ENCODE results near the gene SURF4. TPM values are rescaled to one million over a fixed set of nuclear protein-coding genes. Genes with fewer than 3 reads are reported as not detected.

SURF4 gene
- polyA plus RNA-seq (2013, experiment 1 of 2), result 97.5 TPM
- polyA plus RNA-seq (2013, experiment 2 of 2), result 97.2 TPM

DNA sequence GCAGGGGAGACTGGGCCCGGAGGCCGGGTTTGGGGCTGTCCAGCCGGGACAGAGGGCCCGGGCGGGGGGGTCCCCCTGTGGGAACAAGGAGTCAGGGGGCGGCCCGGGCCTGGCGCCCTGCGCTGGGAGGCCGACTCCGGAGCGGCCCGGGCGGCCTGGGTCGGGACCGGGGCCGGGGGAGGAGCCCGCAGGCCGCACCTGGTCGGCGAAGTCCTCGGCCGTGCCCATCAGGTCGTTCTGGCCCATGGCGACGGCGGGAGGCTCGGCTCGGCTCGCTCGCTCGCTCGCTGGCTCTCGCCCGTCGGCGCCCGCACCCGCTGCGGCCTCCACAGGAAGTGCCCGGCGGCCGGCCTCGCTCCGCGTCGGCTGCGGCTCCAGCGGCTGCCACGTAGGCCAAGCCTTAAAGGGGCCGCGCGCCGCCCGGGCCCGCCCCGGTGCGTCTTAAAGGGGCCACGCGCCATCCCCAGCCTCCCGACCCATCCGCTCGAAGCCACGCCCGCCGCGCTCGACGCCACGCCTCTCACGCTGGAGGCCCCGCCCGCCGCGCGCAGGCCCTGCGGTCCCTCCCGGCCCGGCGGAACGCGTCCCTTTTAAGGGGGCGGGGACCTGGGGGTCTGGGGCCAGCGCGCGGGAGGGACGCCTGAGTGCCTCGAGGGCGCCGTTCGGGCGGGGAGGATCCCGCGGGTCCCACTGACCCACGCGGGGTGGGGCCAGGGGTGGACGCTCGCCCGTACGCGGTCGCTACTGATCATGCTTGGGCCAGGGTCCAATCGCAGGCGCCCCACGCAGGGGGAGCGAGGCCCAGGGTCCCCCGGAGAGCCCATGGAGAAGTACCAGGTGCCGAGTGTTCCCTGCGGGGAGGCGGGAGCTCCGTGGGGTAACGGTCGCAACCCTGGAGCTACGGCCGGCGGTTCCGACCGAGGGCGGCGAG lies at the start of gene SURF4, which contains the start of gene STKLD1:
Gene SURF4 (minus strand): TSS at position 337 of the 931 bp plus-strand sequence. CDS start 91 bp downstream, at position 246.
Gene STKLD1 (plus strand): TSS at position 643 of the 931 bp plus-strand sequence. CDS start 108 bp downstream, at position 751.
- H3K27ac ChIP-seq (ENCODE audit: low read depth, low read length), result peak within 1 kb of the TSS; percentile 90
- peaks cover 14% of the 10 kb centered on the region for H3K27me3 ChIP-seq (ENCODE audit: insufficient read depth, low read length)
- H3K36me3 ChIP-seq (ENCODE audit: insufficient read depth, low read length), result peaks cover 13% of the 10 kb centered on the region; the same call in 1 of the 2 replicates
- H3K9ac ChIP-seq (ENCODE audit: low read depth, low read length), result peak within 1 kb of the TSS; percentile 96
- WGBS, result 1% methylated on average over 120 of the region's 120 CpGs
- no peaks in the 10 kb centered on the region for H3K9me3 ChIP-seq (ENCODE audit: insufficient read depth, low read depth, low read length)
- peak within 1 kb of the TSS; percentile 86 for H3K4me3 ChIP-seq (ENCODE audit: low read length)
- H3K4me1 ChIP-seq (ENCODE audit: insufficient read depth, low read length), result no peaks in the 10 kb centered on the region

- Histone ChIP-seq H3K4me3 (ENCODE audit: low read length) (no peak overlapping the region), H3K27me3 (ENCODE audit: insufficient read depth, low read length) (peaks cover 17% of the 10 kb centered on the region), H3K27ac (ENCODE audit: low read depth, low read length) (no peak overlapping the region), H3K4me1 (ENCODE audit: insufficient read depth, low read length) (no peaks in the 10 kb centered on the region), H3K9me3 (ENCODE audit: insufficient read depth, low read depth, low read length) (0 out of 2 replicates have a peak, but pooled peaks cover 2% of the 10 kb centered on the region), H3K36me3 (ENCODE audit: insufficient read depth, low read length) (0 out of 2 replicates have a peak, but pooled peaks cover 4% of the 10 kb centered on the region), H3K9ac (ENCODE audit: low read depth, low read length) (no peak overlapping the region)
- 93% methylated on average over 22 of the region's 22 CpGs for WGBS
Measured at GRCh38 chr9:133425049-133425632, 49.3 kb upstream of the SURF4 start.

GRCh38 chr9:133424187-133424586 lies 48.3 kb upstream of the SURF4 start:
- 93% methylated on average over 12 of the region's 12 CpGs for WGBS
- Histone ChIP-seq H3K9me3 (ENCODE audit: insufficient read depth, low read depth, low read length) (0 out of 2 replicates have a peak, but pooled peaks cover 2% of the 10 kb centered on the region), H3K4me1 (ENCODE audit: insufficient read depth, low read length) (0 out of 2 replicates have a peak, but pooled peaks cover 2% of the 10 kb centered on the region), H3K27me3 (ENCODE audit: insufficient read depth, low read length) (peaks cover 11% of the 10 kb centered on the region), H3K27ac (ENCODE audit: low read depth, low read length) (no peak overlapping the region), H3K4me3 (ENCODE audit: low read length) (no peak overlapping the region), H3K36me3 (ENCODE audit: insufficient read depth, low read length) (0 out of 2 replicates have a peak, but pooled peaks cover 4% of the 10 kb centered on the region), H3K9ac (ENCODE audit: low read depth, low read length) (no peak overlapping the region)

DNA sequence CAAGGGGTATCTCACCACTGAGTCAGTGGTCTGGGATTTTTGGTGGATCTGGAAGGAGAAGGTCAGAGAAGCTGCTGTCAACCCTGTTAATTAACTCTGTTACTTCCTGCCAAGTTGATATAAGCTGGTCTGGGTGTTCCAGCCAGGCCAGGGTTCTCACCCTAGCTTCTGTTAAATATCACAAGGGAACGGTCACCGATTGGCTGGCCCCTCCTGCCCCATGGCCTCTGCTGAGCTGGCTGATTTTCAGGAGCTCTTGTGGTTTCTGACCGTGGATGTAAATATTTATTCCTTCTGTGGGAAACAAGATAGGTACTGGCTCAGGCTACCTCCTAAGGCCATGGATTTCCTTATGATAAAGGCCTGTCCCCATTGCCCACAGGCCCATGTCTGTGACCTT lies 47.4 kb upstream of the SURF4 start:
- 0 out of 2 replicates have a peak, but pooled peaks cover 4% of the 10 kb centered on the region for H3K36me3 ChIP-seq (ENCODE audit: insufficient read depth, low read length)
- H3K4me1 ChIP-seq (ENCODE audit: insufficient read depth, low read length), result 0 out of 2 replicates have a peak, but pooled peaks cover 3% of the 10 kb centered on the region
- WGBS, result 94% methylated on average over 3 of the region's 3 CpGs
- no peak overlapping the region for H3K27ac ChIP-seq (ENCODE audit: low read depth, low read length)
- H3K4me3 ChIP-seq (ENCODE audit: low read length), result no peak overlapping the region
- H3K9ac ChIP-seq (ENCODE audit: low read depth, low read length), result no peak overlapping the region
- peaks cover 10% of the 10 kb centered on the region for H3K27me3 ChIP-seq (ENCODE audit: insufficient read depth, low read length)
- H3K9me3 ChIP-seq (ENCODE audit: insufficient read depth, low read depth, low read length), result 0 out of 2 replicates have a peak, but pooled peaks cover 2% of the 10 kb centered on the region

GRCh38 chr9:133421615-133422542 lies 46.0 kb upstream of the SURF4 start, which contains the start of gene ADAMTS13:
Gene ADAMTS13, plus strand, starts transcription at chr9:133422367. Its CDS starts 77 bp downstream, at chr9:133422444.
- no peaks in the 10 kb centered on the region for H3K27me3 ChIP-seq (ENCODE audit: insufficient read depth, low read length)
- 0 out of 2 replicates have a peak, but pooled peaks cover 4% of the 10 kb centered on the region for H3K36me3 ChIP-seq (ENCODE audit: insufficient read depth, low read length)
- H3K9ac ChIP-seq (ENCODE audit: low read depth, low read length), result no peak within 1 kb of the TSS
- H3K9me3 ChIP-seq (ENCODE audit: insufficient read depth, low read depth, low read length), result no peaks in the 10 kb centered on the region
- 75% methylated on average over 23 of the region's 23 CpGs for WGBS
- no peak within 1 kb of the TSS for H3K4me3 ChIP-seq (ENCODE audit: low read length)
- no peak within 1 kb of the TSS for H3K27ac ChIP-seq (ENCODE audit: low read depth, low read length)
- 0 out of 2 replicates have a peak, but pooled peaks cover 3% of the 10 kb centered on the region for H3K4me1 ChIP-seq (ENCODE audit: insufficient read depth, low read length)

DNA sequence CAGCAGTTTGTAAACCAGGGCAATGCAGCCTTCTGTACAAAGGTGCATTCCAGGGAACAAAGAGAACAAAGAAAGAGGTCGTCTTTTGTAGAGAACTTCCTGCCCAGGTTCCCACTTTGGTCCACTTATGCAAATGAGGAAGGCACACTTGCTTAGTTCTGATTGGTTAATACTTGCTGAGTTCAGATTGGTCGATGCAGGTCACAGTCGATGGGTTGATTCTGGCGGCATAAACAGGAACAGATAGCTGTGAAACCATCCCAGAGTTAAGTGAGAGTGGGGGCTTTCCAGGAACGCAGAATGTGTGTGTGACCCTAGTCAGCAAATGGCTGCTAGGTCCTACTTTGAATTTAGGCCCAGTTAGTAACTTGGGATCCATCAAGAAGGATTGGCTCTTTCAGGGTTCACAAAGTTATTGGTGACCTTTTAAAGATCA lies 44.5 kb upstream of the SURF4 start:
- Histone ChIP-seq H3K9ac (ENCODE audit: low read depth, low read length) (no peak overlapping the region), H3K9me3 (ENCODE audit: insufficient read depth, low read depth, low read length) (no peaks in the 10 kb centered on the region), H3K4me1 (ENCODE audit: insufficient read depth, low read length) (0 out of 2 replicates have a peak, but pooled peaks cover 3% of the 10 kb centered on the region), H3K27ac (ENCODE audit: low read depth, low read length) (no peak overlapping the region), H3K27me3 (ENCODE audit: insufficient read depth, low read length) (no peaks in the 10 kb centered on the region), H3K36me3 (ENCODE audit: insufficient read depth, low read length) (peaks cover 8% of the 10 kb centered on the region; the same call in 1 of the 2 replicates), H3K4me3 (ENCODE audit: low read length) (no peak overlapping the region)
- WGBS, result 82% methylated on average over 5 of the region's 5 CpGs

DNA sequence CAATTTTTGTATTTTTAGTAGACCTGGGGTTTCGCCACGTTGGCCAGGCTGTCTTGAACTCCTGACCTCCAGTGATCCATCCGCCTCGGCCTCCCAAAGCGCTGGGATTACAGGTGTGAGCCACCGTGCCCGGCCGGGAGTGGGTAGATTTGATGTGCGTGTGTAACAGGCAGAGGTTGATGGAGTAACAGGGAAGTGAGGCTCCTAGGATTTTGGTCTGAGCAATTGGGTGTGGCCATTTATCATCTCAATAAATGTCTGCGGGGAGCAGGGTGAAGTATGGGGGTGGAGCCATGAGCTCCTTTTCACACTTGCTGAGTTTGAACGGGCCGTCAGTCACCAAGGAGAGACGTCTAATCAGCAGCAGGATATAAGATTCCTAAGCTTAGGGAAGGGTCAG lies 43.1 kb upstream of the SURF4 start:
- 0 out of 2 replicates have a peak, but pooled peaks cover 3% of the 10 kb centered on the region for H3K4me1 ChIP-seq (ENCODE audit: insufficient read depth, low read length)
- no peak overlapping the region for H3K27ac ChIP-seq (ENCODE audit: low read depth, low read length)
- no peaks in the 10 kb centered on the region for H3K27me3 ChIP-seq (ENCODE audit: insufficient read depth, low read length)
- H3K36me3 ChIP-seq (ENCODE audit: insufficient read depth, low read length), result peaks cover 22% of the 10 kb centered on the region
- H3K4me3 ChIP-seq (ENCODE audit: low read length), result peak overlapping the region; percentile 98
- WGBS, result 53% methylated on average over 13 of the region's 13 CpGs
- no peak overlapping the region for H3K9ac ChIP-seq (ENCODE audit: low read depth, low read length)
- no peaks in the 10 kb centered on the region for H3K9me3 ChIP-seq (ENCODE audit: insufficient read depth, low read depth, low read length)

GRCh38 chr9:133417541-133418461 lies 41.9 kb upstream of the SURF4 start, which contains the start of gene REXO4:
Gene REXO4, minus strand, starts transcription at chr9:133418010. Its CDS starts 166 bp downstream, at chr9:133417844.
- peaks cover 33% of the 10 kb centered on the region for H3K36me3 ChIP-seq (ENCODE audit: insufficient read depth, low read length)
- H3K9ac ChIP-seq (ENCODE audit: low read depth, low read length), result peak within 1 kb of the TSS; percentile 77
- H3K4me3 ChIP-seq (ENCODE audit: low read length), result peak within 1 kb of the TSS; percentile 98
- H3K9me3 ChIP-seq (ENCODE audit: insufficient read depth, low read depth, low read length), result no peaks in the 10 kb centered on the region
- peak within 1 kb of the TSS; percentile 93; the same call in 1 of the 2 replicates for H3K27ac ChIP-seq (ENCODE audit: low read depth, low read length)
- H3K27me3 ChIP-seq (ENCODE audit: insufficient read depth, low read length), result no peaks in the 10 kb centered on the region
- 0 out of 2 replicates have a peak, but pooled peaks cover 3% of the 10 kb centered on the region for H3K4me1 ChIP-seq (ENCODE audit: insufficient read depth, low read length)
- WGBS, result under 1% methylated on average over 75 of the region's 75 CpGs

- Histone ChIP-seq H3K27me3 (ENCODE audit: insufficient read depth, low read length) (no peaks in the 10 kb centered on the region), H3K36me3 (ENCODE audit: insufficient read depth, low read length) (peaks cover 57% of the 10 kb centered on the region), H3K4me3 (ENCODE audit: low read length) (no peak overlapping the region), H3K9me3 (ENCODE audit: insufficient read depth, low read depth, low read length) (no peaks in the 10 kb centered on the region), H3K27ac (ENCODE audit: low read depth, low read length) (no peak overlapping the region), H3K9ac (ENCODE audit: low read depth, low read length) (no peak overlapping the region), H3K4me1 (ENCODE audit: insufficient read depth, low read length) (0 out of 2 replicates have a peak, but pooled peaks cover 3% of the 10 kb centered on the region)
- WGBS, result 89% methylated on average over 1 of the region's 1 CpG
Measured at GRCh38 chr9:133415170-133415569, 39.3 kb upstream of the SURF4 start.

All from HUES64 (cell line).